GM19239 (cell line): Measurements from ENCODE around the gene TRAK1.
A peak's percentile ranks its signal among the peaks of the same experiment; 100 is the strongest.

Source experiments
- DNase-seq: peaks from one replicate; pipeline ENCODE4 v3.0.0; 2011; ENCODE audit warnings: low spot score; ENCODE audit not compliant: insufficient read length
- FAIRE-seq: peaks from 2 replicates; lab custom pipeline; 2011; peaks lifted over from hg19 to GRCh38; lab: Jason Lieb, UNC

Gene TRAK1

DNA sequence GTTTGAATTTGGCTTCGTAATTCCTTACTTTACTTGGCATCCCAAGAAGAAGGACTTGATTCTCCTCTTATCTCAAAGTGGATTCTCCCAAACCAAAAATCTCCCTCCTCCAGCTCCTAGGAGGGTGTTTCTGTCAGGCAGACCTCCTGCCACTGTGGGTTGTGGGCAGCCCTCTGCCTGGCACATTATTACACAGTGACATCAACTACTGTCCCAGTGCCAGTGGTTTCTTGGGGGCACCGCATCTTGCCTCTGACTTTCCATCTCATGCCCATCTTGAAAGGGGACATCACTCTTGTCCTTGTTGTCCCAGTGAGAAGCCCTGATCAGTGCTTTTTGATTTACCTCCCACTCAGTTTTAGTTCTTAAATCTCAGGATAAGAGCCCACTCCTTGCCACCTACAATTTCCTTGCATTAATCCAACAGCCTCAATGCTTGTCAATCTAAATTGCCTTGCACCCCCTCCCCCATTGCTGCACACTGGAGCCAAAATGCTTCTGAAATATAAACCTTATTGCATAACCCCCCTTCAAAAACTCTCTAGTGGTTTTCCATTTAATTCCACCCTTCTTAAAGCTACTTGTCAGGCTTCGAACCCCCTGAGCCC lies 81.0 kb downstream of the TRAK1 start:
- DNase-seq (no peak), FAIRE-seq (no peak)

DNA sequence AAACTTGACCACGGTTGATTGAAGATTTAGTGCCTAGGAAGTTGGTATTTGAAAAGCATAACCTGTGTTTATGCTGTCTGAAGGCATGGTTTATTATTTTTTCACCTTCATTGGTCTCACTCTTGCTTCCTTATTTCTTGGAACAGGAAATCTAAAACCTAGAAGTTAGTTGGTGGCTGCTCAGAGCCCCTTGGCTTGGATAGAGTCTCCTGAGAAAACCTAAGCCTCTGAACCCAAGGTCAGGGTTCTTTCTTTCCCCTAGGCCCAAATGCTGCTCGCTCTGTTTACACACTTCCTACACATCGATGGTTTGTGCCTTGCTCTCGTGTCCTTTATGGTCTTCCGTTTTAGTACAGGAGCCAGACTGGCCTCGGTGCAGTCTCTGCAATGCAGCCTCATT lies 82.2 kb downstream of the TRAK1 start:
- FAIRE-seq (no peak), DNase-seq (no peak)

DNA sequence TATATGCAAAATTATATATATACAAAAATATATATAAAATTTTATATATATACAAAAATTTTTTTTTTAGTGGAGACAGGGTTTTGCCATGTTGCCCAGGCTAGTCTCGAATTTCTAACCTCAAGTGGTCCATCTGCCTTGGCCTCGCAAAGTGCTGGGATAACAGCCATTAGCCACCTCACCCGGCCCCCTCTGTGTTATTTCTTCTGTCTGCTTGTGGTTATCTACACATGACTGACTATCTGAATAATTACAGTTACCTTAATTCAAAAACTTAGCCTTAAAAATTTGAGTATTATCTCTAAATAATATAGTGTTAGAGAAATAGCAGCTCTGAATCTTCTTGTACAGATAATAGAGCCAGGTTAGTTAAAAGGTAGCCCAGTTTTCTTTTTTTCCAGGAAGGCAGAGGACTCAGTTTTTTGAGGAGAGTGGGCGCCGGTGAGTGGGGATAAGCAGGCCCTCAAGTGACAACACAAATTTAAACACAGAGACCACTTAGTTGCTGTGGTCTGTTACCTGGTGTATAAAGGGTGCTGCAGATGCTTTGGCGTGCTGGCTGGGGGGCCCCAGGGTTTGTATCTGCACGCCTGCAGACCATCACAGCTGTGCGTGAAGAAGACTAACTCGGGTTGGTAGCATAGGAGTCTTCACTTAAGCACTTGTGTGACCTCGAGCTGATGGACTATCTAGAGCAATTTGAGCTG lies 83.7 kb downstream of the TRAK1 start:
- no peak for FAIRE-seq
- no peak for DNase-seq

DNA sequence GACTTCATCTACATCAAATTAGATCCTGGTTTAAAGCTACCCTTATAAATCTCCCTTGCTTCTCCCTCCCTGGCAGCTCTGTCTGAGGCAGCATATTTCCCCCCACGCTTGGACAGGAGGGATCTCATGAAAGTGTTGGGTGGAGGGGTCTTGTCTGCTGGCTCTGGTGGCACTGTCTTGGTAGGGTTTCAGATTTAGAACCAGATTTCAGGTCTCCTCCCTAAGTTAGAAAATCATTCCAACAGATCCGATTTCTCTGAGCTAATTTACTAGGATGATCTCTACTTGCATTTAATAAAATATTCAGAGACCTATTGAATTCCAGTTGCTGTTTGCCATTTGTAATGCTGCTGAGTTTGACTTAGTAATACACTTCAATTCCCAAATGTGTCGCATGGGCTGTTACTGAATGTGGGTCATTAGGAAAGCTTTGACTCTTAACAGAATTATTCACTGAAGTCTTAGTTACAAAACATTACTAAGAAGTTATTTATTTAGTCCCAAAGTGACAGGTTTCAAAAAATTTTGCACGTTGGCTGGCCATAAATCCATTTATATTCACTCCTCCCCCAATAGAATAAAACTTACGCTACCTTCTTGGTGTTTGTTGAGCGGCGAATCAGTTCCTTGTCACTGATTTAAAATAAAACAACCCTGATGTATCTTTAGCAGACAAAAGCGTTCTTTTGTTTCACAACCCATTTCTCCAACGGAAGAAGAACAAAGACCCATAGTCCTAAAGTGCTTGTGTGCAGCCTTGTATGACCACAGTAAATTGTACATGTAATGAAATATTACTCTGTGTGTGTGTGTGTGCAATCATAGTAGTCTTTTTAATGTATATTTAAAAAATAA lies 84.5 kb downstream of the TRAK1 start:
- FAIRE-seq = peak; percentile 45
- no peak for DNase-seq

DNA sequence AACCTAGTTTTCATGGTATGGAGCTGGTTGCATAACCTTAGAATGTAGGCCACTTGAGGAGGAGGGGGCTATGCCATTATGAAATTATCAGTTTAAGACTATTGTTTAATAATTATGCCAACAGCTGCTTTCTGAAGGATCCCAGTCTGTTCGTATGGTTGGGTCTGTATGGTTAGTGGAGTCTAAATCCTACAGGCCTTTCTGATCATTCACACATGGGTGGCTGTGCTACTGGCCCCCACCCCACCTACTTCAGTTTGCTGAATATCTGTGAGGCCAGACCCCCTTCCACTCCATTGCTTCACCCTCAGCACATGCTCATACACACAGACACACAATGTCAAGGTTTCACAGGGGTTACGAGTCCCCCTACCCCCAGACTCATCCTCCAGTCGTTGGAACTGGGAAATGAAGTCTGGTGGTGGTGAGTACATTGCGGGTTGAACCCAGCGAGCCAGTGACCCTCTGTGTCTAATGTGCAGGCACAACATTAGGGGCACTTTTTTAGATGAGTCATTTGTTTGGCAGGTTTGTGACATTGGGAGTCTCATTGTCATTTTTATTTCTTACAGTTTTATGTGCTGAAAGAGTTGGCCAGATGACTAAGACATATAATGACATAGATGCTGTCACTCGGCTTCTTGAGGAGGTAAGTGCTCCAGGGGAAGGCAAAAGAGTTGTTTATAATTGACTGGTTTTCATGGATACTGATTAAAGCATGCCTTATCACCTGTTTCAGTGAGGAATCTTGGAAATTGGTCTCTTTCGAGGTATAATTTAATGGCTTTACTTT lies 85.3 kb downstream of the TRAK1 start:
- DNase-seq (no peak), FAIRE-seq (no peak)

DNA sequence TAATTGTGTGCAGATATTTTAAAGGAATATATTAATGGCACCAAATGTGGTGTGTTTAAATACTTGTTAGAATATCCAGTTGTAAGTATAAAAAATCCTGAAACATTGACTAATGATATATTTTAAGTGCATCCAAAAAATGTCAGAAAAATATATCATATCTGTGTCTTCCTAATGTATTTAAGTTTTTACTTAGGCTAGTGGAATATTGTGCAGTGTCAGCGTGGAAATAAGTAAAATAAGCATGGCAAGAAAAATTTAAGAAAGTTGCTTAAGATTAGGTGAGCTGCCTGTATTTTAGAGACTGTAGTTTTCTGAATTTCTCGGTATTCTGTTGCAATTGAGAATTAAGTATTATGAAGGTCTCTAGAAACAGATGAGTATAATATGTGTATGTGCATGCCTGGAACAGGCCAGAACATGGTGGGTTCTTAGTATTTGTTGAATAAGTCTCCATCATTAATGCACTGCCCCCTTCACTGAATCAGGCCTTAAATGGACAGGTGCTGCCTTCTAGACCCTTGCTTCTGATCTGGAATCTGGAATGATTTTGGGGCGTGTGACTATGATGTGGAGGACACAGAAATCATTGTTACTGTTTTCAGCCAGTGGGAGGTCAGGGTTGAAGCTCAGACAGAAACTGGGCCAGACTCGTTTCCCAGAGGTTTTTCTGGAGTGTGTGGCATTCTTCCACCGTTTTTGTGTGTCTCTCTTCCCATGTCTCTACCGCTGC lies 86.1 kb downstream of the TRAK1 start:
- DNase-seq (no peak), FAIRE-seq (no peak)

DNA sequence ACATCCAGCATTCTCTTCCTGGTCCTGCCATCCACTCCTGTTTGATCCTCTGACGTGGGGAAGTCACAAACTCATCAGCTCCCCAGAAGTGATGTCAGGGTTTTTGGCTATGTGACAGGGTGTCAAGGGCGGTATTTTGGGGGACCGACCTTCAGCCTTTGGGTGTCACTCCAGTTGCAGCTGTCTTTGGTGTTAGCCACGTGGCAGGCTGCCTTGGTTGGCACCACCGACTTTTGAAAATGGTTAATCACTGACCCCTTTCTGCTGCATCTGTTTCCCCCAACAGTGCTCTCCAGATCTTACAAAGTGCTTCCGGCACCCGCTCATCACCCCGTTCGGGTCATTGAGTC lies 86.6 kb downstream of the TRAK1 start:
- DNase-seq = no peak
- no peak for FAIRE-seq

DNA sequence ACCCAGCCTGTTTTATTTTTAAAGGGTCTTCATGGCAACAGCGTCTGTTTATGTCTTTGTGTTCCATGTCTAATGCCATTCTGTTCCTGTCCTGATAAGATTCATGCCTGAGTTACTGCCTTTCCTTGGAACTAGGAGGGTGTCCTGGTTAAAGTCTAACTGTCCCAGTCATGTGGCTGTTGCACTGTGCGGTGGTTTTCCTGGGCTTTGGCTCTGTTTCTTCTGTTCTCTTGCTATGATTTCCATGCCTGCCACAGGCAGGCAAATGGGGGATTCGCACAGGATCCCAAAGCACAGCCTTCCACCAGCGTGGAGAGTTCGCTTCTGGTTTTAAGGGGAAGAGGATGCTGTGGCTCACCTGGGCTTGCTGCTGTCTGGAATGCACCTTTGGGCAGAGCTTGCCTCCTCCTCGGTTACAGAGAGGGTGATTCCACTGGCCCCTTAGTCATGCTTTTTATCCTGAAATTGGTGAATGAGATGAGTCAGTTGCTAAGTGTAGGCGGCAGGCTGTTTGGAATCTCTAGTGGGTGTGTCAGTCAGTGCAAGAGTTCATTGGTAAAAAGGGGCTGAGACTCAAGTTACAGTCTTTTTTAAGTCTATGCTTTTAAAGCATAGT lies 88.1 kb downstream of the TRAK1 start:
- FAIRE-seq (no peak), DNase-seq (no peak)

DNA sequence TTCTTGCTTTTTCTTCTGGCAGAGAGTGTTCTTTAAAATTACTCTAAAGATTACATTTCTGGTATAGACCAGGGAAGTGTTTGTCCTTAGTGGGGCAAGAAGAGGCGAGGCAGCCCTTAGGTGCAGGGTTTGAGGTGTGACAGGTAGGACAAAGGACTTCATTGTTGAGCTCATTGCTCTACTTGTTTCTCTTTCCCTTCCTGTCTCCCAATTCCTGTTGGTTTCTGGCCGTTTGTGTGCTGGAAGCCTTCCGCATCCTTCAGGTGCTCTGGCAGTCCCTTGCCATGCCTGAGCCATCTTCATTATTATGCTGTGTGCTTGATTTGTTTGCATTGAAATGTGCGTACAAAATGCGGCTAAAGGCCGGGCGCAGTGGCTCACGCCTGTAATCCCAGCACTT lies 89.7 kb downstream of the TRAK1 start:
- no peak for DNase-seq
- FAIRE-seq = no peak

DNA sequence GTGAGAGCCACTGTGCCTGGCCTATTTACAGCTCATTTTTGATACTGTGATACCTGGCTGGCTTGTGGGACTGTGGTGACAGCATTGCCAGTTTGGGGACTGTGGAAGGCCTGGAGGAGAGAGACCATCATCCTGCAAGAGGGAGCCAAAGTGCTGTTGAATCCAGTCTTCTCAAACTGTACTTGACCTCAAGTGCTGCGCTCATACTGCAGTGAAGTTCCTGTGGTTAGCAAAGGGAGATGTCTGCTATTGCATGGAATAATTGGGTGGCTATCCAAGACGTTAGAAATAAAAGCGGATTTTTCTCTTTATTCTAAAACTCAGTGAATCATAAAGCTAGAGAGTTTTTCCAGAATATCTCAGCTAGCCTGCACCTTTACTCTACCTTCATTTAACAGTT lies 91.4 kb downstream of the TRAK1 start:
- no peak for FAIRE-seq

DNA sequence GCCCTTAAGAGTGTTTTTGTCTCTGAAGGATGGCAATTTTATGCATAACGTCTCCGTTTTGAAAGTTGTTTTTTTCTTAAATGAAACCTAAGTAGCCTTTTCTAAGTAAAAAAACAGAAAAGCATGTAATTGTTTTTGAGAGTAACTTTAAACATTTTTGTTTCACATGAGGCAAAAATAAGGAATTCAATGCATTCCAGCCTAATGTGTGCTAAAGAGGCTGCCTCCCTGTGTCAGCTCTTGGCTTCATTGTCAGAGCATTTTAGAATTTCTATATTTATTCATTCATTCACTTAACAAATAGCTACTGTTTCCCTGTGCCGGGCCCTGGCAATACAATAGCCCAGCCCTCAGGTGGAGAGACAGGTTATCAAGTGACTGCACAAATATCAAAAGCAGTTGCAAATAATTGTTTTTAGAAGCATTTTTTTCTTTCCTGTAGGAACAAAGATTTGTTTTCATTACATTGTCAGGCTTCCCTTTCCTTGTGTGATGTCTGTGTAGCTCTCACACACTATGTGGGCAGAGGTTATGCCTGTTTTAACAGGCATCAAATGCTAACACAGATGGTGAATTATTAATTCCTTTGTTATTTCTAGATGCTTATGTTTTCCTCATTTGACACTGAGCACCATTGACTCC lies 93.0 kb downstream of the TRAK1 start:
- DNase-seq = no peak

More for the DNA sequence above, 91.4 kb downstream of the TRAK1 start:
- DNase-seq = no peak

DNA sequence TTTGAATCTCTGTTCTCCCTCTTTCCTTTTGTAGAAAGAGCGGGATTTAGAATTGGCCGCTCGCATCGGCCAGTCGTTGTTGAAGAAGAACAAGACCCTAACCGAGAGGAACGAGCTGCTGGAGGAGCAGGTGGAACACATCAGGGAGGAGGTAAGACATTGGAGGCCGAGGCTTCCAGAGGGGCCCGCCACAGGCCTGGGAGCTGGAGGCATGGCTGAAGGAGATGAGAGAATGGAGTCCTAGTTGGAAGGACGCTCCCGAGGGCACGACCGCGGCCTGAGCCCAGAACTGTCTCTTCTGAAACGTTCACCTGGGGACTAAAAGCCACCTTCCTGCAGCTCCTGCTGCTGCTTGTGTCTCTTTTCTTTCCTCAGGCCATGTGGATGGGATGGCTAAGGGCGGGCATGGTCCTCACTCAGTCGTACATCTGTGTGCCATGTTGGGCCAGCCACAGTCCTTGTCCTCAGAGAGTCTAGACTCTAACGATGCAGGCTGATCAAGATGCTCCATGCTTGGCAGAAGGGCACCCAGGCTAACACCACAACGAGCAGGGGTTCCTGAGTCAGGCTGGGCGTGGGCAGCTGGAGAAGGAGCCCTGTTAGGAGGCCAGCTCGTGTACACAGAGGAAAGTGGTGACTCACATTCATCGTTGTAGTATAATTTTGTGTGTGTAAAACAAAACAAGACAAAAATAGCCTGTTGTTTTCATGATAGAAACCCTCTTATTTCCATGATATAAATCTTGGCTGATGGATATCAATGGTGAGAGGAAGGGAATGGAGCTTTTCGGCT lies 93.7 kb downstream of the TRAK1 start:
- DNase-seq = no peak
- FAIRE-seq = no peak

More for the DNA sequence above, 93.0 kb downstream of the TRAK1 start:
- FAIRE-seq = no peak

DNA sequence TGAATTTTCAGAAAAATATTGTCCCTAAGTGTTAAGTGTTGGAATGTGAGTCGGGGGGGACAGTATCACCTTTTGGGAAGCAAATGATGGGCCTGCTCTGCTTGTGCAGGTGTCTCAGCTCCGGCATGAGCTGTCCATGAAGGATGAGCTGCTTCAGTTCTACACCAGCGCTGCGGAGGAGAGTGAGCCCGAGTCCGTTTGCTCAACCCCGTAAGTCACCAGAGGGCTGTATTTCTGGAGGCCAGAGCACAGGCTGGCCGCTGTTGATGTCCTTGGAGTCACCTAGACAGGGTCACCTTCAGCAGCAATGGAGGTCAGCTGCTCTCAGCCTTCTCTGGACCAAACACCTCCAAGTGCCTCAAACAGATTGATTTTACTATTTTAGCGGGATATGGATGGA lies 96.8 kb downstream of the TRAK1 start:
- FAIRE-seq = no peak
- no peak for DNase-seq

DNA sequence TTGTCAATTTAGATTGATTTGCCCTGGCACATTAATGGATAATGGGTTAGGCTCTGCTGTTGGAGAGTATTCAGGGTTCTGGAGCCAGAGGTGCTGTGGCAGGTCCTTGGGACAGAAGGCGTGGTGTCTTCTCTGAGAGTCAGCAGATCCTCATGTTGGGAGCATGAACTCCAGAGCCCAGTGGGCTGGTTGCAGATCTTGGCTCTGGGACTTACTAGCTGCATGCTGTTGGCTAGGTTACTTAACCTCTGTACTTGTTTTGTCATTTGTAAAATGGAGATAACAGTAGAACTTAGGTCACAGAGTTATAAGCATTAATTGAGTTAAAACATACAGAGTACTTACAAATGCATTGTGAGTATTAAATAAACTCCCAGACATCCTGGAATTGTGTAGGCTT lies 97.2 kb downstream of the TRAK1 start:
- DNase-seq (no peak), FAIRE-seq (no peak)

DNA sequence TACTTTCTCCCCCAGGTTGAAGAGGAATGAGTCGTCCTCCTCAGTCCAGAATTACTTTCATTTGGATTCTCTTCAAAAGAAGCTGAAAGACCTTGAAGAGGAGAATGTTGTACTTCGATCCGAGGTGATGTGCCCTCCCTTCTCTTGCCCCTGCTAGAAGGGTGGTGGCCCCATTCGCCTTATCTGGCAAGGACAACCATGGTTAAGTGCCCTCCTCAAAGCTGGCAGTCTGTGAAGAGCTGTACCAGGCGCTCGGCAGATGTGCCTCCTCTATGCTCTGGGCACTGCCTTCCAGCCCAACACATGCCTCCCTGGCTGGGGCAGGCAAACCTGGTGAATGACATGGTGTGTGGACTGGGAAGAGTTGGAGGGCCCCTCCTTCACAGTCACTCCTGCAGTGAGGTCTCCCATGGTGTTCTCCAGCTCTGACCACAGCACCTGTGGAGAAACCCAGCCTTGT lies 97.9 kb downstream of the TRAK1 start:
- DNase-seq (no peak), FAIRE-seq (no peak)

DNA sequence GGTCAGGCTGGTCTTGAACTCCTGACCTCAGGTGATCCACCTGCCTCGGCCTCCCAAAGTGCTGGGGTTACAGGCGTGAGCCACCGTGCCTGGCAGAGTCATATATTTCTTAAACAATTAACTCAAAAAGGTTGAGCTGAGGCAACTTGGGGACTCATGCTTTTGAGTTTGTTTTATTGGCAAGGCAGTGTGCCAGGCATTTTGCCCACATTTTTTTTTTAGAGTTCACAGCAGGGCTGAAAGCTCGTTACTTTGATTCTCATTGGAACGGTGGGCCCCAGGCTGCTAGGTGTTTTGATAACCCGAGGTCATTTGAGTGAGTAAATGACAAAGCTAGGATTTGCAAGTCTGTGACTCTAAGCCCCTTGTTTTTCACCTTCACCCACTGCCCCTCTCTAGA lies 98.6 kb downstream of the TRAK1 start:
- no peak for DNase-seq

DNA sequence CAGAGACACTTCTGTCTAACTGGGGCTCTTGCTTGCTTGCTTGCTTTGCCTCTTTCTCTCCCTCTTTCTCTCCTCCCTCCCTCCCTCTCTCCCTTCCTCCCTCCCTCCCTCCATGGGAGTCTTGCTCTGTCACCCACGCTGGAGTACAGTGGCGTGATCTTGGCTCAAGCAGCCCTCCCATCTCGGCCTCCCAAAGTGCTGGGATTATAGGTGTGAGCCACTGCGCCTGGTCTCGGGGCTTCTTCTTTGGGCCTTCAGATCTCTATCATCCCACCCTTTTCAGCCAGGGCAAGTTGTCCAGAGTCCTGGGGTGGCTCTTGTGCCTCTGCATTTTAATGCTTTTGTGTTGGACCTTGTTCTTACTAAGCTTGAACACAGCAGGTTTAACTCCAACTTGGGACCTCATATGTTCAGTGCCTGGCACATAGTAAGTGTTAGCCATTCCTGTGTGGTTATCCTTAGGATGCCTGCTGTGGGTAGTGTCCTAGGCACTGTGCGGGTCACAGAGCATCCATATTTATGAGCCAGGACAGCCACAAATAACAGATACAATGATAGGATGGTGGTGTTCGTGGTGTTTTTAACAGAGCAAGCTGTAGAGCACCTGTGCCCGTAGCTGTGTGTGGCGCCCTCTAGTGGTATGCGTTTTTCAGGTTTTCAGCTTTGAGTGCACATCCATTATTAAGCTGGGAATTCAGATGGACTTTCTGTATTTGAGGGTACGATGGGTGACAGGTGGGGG lies 99.7 kb downstream of the TRAK1 start:
- no peak for DNase-seq
- FAIRE-seq = peak; percentile 93

More for the DNA sequence above, 98.6 kb downstream of the TRAK1 start:
- FAIRE-seq = no peak

DNA sequence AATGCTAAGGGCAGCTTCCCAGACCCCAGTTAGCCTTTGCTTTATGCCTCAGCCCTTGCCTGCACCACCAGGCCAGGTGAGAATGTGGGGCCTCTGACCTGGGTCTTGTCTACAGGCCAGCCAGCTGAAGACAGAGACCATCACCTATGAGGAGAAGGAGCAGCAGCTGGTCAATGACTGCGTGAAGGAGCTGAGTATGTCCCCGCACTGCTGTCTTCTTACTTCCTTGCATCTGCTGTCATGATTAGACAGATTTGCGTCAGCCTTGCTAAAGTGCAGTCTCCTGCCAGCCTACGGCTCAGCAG lies 100.2 kb downstream of the TRAK1 start:
- no peak for DNase-seq
- no peak for FAIRE-seq
